ENCODE data around the gene KAT6B. TPM values are rescaled to one million over a fixed set of nuclear protein-coding genes. Genes with fewer than 3 reads are reported as not detected.
A peak's percentile ranks its signal among the peaks of the same experiment; 100 is the strongest.
"Not testable (repeated sequence)": the region's sequence is repeated elsewhere in the genome, so short reads cannot be mapped to it uniquely, and the experiment has no call there.

Gene KAT6B
- 10 to 100 TPM; 25.2 to 37.0 TPM for total RNA-seq
- long read RNA-seq, partial matches to known transcripts: 7 of 10 reads
- long read RNA-seq, other reads (novel, unspliced or antisense): 0 of 10 reads

GRCh38 chr10:74826142-74827044 is at the start of gene KAT6B:
Gene KAT6B, plus strand, starts transcription at chr10:74826600. Its CDS starts 16,258 bp downstream, at chr10:74842858.
- intact Hi-C loops (cut with DNase I): loop anchor here in 1 of 2 donors (10.0 kb wide), 2 partner anchors 232 to 278 kb away; a partner anchor contains a TSS
- peak; percentile 100 for DNase-seq
- ATAC-seq: peak; percentile 89 to 94

DNA sequence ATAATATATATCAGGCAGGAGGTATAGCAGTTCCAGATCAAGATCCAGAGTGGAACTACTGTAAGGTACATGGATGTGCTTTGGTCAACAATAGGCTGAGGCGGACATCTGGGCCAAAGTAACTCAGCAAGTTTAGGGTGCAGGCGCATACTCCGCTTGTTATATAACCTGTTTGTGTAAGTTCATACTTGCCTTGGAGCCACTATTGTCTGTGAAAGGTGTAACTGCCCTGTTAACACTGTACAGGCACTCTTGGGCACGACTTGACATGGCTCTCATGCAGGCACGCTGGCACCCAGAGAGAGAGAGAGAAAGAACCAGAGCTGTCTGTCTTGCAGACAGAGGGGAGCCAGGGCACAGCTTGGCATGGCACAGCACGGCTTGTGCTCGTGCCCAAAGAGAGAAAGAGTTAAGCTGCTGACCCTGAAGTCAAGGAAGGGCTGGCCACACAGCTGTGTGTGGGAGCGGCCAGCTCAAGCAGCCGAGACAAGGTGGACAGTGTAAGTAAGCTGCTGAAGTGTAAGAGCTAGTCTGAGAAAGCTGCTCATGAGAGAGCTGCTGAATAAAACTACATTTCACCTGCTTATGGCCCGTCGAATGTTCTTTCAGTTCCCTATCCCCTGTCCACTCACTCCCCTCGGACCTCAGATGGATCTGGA is 47.8 kb upstream of the KAT6B start:
- intact Hi-C loops (cut with DNase I): no loop called here
- ATAC-seq (no peak), DNase-seq (no peak)

DNA sequence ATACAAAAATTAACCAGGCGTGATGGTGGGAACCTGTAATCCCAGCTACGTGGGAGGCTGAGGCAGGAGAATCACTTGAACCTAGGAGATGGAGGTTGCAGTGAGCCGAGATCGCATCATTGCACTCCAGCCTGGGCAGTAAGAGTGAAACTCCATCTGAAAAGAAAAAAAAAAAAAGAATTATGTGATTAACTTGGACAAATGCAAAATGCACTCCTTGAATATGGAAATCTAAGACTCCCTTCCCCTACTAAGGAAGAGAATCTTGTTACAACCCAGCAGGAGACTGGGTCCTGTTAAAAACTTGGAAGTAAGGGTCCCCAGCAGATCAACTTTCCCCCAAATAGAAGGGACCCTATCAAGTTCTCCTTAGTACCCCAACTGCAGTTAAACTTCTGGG is 44.5 kb upstream of the KAT6B start:
- DNase-seq; ATAC-seq; intact Hi-C loops (cut with DNase I): not testable (repeated sequence)

DNA sequence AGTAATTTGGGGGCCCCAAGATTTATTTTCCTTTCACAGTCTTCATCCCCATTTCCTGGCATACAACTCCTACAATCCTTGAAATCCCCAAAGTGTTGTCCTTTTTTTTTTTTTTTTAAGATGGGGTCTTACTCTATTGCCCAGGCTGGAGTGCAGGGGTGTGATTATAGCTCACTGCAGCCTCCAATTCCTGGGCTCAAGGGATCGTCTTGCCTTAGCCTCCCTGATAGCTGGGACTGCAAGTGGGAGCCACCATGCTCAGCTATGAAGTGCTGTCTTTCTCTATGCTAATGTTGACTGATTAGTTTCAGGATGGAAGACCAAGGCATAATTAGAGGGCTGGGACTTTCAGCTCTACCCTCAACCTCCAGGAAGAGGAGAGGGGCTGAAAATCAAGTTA is 41.9 kb upstream of the KAT6B start:
- ATAC-seq: no peak
- intact Hi-C loops (cut with DNase I): no loop called here
- no peak for DNase-seq

DNA sequence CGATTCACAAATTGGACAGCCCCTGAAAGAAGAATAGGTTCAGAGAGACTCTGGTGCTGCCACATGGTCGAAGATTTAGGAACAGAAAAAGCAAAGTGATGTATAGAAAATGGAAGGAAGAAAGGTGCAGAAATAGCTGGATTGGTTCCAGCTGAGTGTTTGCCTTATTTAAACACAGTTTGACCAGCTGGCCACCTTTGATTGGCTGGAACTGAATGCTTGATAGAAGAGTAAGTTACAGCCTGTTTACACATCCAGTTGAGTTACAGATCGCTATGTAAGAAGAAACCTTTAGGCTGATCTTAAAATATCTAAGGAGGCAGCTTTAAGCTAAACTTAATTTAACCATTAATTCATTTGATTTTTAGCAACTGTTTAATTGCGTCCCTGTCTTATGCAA is 40.3 kb upstream of the KAT6B start:
- ATAC-seq (no peak), DNase-seq (no peak)
- intact Hi-C loops (cut with DNase I): no loop called here

DNA sequence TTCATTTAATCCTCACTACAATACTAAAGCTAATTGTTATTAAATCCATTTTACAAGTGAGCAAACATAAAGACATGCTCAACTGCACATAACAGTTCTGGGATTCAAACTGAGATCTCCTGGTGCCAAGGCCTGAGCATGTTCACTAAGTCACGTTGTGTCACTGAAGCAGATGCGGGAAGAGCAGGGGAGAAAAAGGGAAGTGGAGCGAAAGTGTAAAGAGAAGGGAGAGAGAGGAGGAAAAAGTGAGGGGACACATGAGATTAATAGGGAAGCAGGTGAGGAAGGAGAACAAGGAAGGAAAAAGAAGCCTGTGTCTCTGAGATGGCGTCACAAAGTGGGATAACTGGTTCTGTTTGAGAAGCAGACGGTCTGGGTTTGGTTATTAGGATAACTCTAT is 38.9 kb upstream of the KAT6B start:
- DNase-seq (no peak), ATAC-seq (no peak)
- intact Hi-C loops (cut with DNase I): no loop called here

DNA sequence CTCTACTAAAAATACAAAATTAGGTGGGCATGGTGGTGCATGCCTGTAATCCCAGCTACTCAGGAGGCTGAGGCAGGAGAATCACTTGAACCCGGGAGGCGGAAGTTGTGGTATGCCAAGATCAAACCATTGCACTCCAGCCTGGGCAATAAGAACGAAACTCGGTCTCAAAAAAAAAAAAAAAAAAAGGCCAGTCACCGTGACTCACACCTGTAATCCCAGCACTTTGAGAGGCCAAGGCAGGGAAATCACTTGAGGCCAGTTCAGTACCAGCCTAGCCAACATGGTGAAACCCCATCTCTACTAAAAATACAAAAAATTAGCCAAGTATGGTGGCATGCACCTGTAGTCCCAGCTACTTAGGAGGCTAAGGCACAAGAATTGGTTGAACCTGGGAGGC is 34.4 kb upstream of the KAT6B start:
- DNase-seq; ATAC-seq; intact Hi-C loops (cut with DNase I): not testable (repeated sequence)

DNA sequence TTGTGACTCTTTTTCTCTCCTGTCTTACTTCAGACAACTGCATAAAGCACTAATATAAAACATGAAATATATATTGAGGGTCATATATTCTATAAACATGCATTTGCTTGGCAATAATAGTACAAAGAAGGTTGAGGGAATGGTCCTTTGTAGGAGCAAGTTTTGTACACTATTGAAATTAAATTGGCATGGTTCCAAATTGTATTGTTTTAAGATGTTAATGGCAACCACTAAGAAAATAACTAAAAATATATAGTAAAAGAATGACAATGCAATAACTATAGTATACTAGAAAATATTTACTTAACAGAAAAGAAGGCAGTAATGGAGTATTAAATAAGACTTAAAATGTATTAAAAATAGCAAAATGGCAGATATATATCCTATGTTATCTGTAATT is 33.7 kb upstream of the KAT6B start:
- DNase-seq (no peak), ATAC-seq (no peak)
- intact Hi-C loops (cut with DNase I): no loop called here

GRCh38 chr10:74793240-74793639 is 33.2 kb upstream of the KAT6B start:
- ATAC-seq; intact Hi-C loops (cut with DNase I); DNase-seq: not testable (repeated sequence)

DNA sequence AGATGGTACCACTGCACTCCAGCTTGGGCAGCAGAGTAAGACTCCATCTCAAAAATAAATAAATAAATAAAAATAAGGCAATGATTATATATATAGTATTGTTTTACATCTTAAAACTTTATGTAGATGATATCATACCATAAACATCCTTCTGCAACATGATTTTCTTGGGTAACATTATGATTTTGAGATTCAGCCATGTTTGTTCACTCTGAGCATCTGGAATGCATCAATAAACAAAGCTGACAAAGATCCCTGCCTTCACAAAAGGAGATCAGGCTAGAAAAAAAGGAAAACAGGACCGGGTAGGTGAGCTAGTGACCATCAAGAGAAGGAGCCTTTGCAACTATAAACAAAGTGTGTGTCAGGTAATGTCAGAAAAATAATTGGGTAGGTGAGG is 31.9 kb upstream of the KAT6B start:
- intact Hi-C loops (cut with DNase I): no loop called here
- DNase-seq (no peak), ATAC-seq (no peak)

DNA sequence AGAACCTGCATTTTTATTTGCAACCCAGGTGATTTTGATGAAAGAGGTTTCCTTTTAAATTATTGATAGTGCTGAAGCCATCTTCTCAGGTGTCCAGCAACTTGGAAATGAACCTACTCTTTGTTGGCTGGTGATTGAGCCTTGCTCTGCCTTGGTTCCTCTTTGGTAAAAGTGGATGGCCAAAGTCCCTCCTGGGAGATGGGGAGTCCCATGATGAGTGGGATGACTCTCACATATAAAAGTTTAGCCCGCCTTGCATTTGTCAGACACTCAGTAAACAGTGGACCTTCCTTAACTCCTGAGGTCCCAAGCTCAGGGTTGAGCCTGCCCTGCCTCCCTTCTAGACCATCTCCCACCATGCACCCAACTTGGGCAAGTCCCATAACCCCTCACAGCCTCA is 28.9 kb upstream of the KAT6B start:
- no peak for ATAC-seq
- no peak for DNase-seq
- intact Hi-C loops (cut with DNase I): no loop called here

- intact Hi-C loops (cut with DNase I): no loop called here
- peak in 1 of 2 donors; percentile 31 for ATAC-seq
- DNase-seq: no peak
Observed at GRCh38 chr10:74799721-74800221, 26.6 kb upstream of the KAT6B start.

DNA sequence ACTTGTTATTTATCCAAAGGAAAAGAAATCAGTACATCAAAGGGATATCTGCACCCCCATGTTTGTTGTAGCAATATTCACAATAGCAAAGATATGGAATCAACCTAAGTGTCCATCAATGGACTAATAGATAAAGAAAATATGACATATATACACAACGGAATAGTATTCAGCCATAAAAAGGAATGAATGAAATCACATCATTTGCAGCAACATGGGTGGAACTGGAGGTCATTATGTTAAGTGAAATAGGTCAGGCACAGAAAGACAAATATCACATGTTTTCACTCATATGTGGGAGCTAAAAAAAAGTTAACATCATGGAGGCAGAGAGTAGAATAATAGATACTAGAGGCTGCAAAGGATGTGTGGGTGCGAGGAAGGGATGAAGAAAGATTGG is 25.0 kb upstream of the KAT6B start:
- intact Hi-C loops (cut with DNase I): no loop called here
- no peak for ATAC-seq

GRCh38 chr10:74808501-74808900 is 17.9 kb upstream of the KAT6B start:
- ATAC-seq (no peak), DNase-seq (no peak)

More for the DNA sequence above, 25.0 kb upstream of the KAT6B start:
- no peak for DNase-seq

DNA sequence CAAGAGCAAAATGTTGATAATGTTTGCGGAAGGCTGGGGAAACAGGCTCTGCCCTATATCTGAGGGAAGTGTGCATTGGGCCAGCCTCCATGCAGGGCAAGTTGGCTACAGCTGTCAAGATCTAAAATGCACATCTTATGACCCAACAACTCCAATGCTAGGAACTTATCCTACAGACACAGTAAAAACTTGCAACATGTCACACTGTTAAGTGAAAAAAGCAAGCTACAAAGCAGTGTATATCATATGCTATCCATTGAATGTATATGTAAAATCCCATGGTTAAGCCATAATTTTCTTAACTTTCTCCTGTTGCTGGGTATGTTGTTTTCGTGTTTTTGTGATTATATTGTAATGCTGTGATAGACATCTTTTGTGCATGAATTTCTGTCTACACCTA is 16.3 kb upstream of the KAT6B start:
- DNase-seq (no peak), ATAC-seq (no peak)
- intact Hi-C loops (cut with DNase I): no loop called here

More at GRCh38 chr10:74808501-74808900, 17.9 kb upstream of the KAT6B start:
- intact Hi-C loops (cut with DNase I): no loop called here

DNA sequence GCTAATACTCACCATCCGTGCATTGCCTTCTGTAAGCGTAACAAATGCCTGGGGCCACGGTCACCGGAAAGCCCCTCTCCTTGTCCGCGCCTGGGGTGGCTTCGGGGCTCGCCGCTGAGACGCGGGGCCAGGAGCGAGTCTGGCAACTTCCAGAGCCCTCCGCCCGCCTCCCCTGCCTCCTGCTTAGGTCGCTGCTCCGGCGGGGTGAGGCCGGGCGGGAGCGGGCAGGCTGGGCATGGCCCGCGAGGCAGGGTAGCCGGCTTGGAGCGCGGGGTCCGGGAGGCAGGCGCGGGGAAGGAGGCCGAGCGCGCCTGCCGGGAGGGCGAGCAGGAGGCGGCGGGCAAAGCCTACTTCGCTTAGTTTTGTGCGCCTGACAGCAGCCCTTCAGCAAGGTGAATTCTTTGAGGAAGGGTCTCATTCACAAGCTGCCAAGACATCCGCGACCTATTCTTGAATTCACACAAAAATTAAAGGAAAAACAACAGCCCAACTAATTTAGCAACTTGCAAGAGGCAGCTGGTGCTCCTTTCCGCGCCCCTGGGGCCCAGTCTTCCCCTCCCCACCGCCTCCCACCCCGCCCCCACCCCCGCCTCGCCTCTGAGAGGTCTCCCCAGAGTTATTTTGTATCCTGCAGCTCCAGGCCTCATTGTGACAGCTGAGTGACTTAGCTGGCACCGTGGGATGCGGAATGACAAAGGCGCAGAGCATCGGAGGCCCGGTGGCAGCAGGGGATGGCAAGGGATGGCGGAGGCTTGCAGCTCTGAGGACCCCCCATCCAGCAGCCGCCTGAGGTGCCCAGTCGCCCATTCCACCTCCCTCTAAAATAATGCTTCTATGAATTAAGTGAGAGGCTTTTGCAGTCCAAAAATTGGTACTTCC is 12.8 kb upstream of the KAT6B start:
- ATAC-seq (no peak), DNase-seq (no peak)
- intact Hi-C loops (cut with DNase I): no loop called here

GRCh38 chr10:74814797-74815196 is 11.6 kb upstream of the KAT6B start:
- peak in 1 of 2 donors; percentile 85 for ATAC-seq
- DNase-seq: no peak
- intact Hi-C loops (cut with DNase I): no loop called here

DNA sequence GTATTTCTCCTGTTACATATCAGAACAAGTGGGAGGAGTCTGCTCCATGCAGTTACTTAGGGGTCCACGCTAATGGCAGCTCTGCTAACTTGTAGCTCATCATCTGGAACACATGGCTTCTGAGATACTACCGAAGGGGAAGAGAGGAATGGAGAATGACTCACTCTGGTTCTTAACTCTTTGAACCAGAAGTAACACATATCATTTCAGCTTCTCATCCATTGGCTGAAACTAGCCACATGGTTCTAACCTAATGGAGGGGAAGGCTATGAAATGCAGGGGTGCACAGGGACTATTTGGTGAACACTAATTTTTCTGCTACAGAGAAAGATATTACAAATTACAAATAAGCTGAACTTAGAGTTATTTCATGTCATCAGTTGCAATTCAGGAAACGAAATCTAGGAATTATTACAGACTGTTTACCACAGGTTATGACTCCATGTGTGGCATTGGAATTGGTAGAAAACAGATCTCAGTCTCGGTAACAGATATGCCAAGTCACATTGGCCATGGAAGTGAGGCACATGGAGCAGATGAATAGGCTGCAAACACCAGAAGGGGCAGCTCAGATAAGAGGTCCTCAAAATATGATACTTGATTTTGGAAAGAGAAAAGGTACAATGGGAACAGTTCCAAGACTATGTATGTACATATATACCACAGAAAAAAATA is 9.4 kb upstream of the KAT6B start:
- intact Hi-C loops (cut with DNase I): no loop called here
- ATAC-seq: no peak
- DNase-seq: no peak

Measured in left cardiac atrium (tissue), 4 donors.